ENCODE data around the gene PRKD1.
"Not testable (repeated sequence)": the region's sequence is repeated elsewhere in the genome, so short reads cannot be mapped to it uniquely, and the experiment has no call there.

DNA sequence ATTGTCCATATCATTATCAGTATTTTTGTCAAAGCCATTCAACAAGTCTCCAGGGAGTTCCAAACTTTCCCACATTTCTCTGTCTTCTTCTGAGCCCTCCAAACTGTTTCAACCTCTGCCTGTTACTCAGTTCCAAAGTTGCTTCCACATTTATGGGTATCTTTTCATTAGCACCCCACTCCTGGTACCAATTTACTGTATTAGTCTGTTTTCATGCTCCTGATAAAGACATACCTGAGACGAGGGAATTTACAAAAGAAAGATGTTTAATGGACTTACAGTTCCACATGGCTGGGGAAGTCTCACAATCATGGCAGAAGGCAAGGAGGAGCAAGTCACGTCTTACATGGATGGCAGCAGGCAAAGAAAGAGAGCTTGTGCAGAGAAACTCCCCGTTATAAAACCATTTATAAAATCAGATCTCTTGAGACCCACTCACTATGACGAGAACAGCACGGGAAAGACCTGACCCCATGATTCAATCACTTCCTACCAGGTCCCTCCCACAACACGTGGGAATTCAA, 87.2 kb downstream of the PRKD1 start:
- TF ChIP-seq, protein P1, sequence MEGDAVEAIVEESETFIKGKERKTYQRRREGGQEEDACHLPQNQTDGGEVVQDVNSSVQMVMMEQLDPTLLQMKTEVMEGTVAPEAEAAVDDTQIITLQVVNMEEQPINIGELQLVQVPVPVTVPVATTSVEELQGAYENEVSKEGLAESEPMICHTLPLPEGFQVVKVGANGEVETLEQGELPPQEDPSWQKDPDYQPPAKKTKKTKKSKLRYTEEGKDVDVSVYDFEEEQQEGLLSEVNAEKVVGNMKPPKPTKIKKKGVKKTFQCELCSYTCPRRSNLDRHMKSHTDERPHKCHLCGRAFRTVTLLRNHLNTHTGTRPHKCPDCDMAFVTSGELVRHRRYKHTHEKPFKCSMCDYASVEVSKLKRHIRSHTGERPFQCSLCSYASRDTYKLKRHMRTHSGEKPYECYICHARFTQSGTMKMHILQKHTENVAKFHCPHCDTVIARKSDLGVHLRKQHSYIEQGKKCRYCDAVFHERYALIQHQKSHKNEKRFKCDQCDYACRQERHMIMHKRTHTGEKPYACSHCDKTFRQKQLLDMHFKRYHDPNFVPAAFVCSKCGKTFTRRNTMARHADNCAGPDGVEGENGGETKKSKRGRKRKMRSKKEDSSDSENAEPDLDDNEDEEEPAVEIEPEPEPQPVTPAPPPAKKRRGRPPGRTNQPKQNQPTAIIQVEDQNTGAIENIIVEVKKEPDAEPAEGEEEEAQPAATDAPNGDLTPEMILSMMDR (conservative IDR thresholded peaks at IDR 0.05; ENCODE audit: low read depth, low read length): not testable (repeated sequence)
- not testable (repeated sequence) for TF ChIP-seq EZH2phosphoT487 (IDR thresholded peaks at IDR 0.05; ENCODE audit: borderline replicate concordance, low read length)
